ACC112 (cell line): ENCODE results near the gene SCGB2A2.

Source experiments
- H2AFZ ChIP-seq: fragments of 200-600 bp; sonication (generic); one replicate; pipeline ENCODE4 v1.6.0; 2017; ENCODE audit warnings: antibody characterized with exemption, low read length; ENCODE audit not compliant: unreplicated experiment
- H3K27ac ChIP-seq: fragments of 200-600 bp; sonication (generic); 2 replicates; pipeline ENCODE4 v1.5.1; 2014; ENCODE audit warnings: low read depth, mild to moderate bottlenecking, antibody characterized with exemption, low read length, moderate library complexity
- H3K27me3 ChIP-seq: fragments of 200-600 bp; sonication (generic); 2 replicates; pipeline ENCODE4 v1.6.1; 2014; ENCODE audit warnings: mild to moderate bottlenecking, antibody characterized with exemption, low read length, moderate library complexity, mixed read lengths; ENCODE audit not compliant: insufficient read depth
- H3K36me3 ChIP-seq: fragments of 200-600 bp; sonication (generic); 2 replicates; pipeline ENCODE4 v1.6.1; 2016; ENCODE audit warnings: mild to moderate bottlenecking, antibody characterized with exemption, low read length, moderate library complexity, mixed read lengths; ENCODE audit not compliant: insufficient read depth
- H3K4me1 ChIP-seq: fragments of 200-600 bp; sonication (generic); one replicate; pipeline ENCODE4 v1.6.1; 2016; ENCODE audit warnings: low read length, mixed read lengths; ENCODE audit not compliant: insufficient read depth, unreplicated experiment, control insufficient read depth
- H3K4me3 ChIP-seq: fragments of 200-600 bp; sonication (generic); 2 replicates; pipeline ENCODE4 v1.5.1; 2014; ENCODE audit warnings: mild to moderate bottlenecking, low read depth, low read length
- H3K79me2 ChIP-seq: fragments of 200-600 bp; sonication (generic); one replicate; pipeline ENCODE4 v1.6.0; 2016; ENCODE audit warnings: low read length; ENCODE audit not compliant: control insufficient read depth, unreplicated experiment, insufficient read depth

SCGB2A2 gene

DNA sequence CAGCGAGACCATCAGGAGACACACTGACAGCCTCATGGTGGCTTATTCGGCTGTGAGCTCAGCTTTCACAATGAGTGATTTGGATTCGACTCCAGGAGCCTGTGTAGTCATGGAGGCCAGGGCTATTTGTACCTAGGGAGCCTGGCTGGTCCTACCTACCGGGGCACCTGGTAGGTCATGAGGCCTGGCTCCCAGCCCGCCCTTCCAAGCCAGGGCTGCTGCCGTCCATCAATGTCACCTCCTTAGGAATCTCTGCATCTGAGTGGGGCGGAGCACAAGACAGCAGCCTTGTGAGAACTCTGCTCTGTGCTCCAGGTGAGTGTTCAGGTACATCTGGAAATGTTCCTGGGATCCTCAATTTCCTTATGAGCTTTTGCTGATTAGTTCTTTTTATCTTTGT lies 29.0 kb downstream of the SCGB2A2 start, which contains the start of gene SCGB1D4:
Gene SCGB1D4, minus strand, starts transcription at position 101 of the 400 bp plus-strand sequence. Its CDS starts 65 bp downstream, at position 36.
- H3K27me3 ChIP-seq, result peaks cover 94% of the 10 kb centered on the region
- no peaks in the 10 kb centered on the region for H3K79me2 ChIP-seq
- no peak within 1 kb of the TSS for H3K27ac ChIP-seq
- H3K4me3 ChIP-seq, result no peak within 1 kb of the TSS
- no peaks in the 10 kb centered on the region for H3K4me1 ChIP-seq
- no peak within 1 kb of the TSS for H2AFZ ChIP-seq
- no peaks in the 10 kb centered on the region for H3K36me3 ChIP-seq

DNA sequence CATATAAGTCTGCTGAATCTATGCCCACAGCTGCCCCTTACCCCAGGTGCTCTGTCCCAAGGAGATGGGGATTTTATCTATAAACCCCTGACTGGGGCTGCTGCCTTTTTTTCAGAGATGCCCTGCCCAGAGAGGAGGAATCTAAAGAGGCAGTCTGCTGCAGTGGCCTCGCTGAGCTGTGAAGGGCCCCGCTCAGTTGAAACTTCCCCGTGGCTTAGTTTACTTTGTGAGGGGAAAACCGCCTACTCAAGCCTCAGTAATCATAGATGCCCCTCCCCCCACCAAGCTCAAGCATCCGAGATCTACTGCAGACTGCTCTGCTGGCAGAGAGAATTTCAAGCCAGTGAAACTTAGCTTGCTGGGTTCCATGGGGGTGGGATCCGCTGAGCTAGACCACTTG lies 36.3 kb downstream of the SCGB2A2 start:
- no peaks in the 10 kb centered on the region for H3K36me3 ChIP-seq
- H3K4me1 ChIP-seq, result no peaks in the 10 kb centered on the region
- no peaks in the 10 kb centered on the region for H3K79me2 ChIP-seq
- no peak overlapping the region for H3K4me3 ChIP-seq
- no peak overlapping the region for H2AFZ ChIP-seq
- H3K27me3 ChIP-seq, result peaks cover 81% of the 10 kb centered on the region
- no peak overlapping the region for H3K27ac ChIP-seq

DNA sequence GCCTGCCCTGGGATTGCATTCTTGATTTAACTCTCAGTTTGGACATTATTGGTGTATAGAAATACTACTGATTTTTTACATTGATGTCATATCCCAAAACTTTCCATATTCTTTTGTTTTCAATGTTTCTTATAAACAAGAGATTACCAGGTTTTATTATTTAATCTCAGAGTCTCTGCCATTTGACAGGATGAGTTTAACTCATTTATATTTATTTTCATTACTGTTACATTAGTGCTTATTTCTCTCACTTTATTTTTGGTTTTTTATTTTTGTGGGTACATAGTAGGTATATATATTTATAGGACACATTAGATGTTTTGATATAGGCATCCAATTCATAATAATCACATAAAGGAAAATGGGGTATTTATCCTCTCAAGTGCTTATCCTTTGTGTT lies 38.0 kb downstream of the SCGB2A2 start:
- no peak overlapping the region for H2AFZ ChIP-seq
- no peaks in the 10 kb centered on the region for H3K79me2 ChIP-seq
- no peaks in the 10 kb centered on the region for H3K36me3 ChIP-seq

DNA sequence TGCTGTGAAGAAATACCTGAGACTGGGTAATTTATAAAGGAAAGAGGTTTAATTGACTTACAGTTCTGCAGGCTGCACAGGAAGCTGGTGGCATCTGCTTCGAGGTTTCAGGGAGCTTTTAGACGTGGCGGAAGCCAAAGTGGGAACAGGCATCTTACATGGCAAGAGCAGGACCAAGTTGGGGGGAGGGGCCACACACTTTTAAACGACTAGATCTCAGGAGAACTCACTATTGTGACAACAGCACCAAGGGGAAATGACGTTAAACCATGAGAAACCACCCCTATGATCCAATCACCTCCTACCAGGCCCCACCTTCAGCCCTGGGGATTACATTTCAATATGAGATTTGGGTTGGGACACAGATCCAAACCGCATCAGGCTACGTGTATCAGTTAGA lies 40.0 kb downstream of the SCGB2A2 start:
- no peak overlapping the region for H3K27ac ChIP-seq
- H3K4me1 ChIP-seq, result no peaks in the 10 kb centered on the region
- peaks cover 73% of the 10 kb centered on the region for H3K27me3 ChIP-seq
- no peak overlapping the region for H2AFZ ChIP-seq
- no peaks in the 10 kb centered on the region for H3K36me3 ChIP-seq
- no peak overlapping the region for H3K4me3 ChIP-seq
- H3K79me2 ChIP-seq, result no peaks in the 10 kb centered on the region

More for the DNA sequence above, 38.0 kb downstream of the SCGB2A2 start:
- peaks cover 78% of the 10 kb centered on the region for H3K27me3 ChIP-seq
- H3K4me3 ChIP-seq, result no peak overlapping the region
- H3K4me1 ChIP-seq, result no peaks in the 10 kb centered on the region
- H3K27ac ChIP-seq, result no peak overlapping the region

DNA sequence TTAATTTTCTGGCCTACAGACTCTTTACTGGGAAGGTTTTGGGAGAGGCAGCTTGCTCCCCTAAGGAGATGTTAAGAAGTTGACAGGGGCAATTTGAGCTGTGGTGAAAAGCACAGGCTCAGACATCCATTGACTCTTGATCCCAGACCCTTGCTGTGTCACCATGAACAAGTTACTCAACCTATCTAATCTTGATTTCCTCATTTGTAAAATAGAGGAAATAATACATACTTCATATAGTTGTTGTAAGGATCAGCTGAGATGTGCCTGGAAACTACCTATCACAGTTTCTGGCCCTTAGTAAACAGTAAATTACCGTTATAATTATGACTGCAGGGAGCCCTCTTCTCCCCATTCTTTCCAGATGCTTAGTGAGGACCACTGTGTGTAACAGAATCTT lies 45.5 kb downstream of the SCGB2A2 start:
- Histone ChIP-seq H3K27me3 (peaks cover 63% of the 10 kb centered on the region), H2AFZ (no peak overlapping the region), H3K36me3 (no peaks in the 10 kb centered on the region), H3K79me2 (no peaks in the 10 kb centered on the region), H3K4me3 (no peak overlapping the region), H3K4me1 (no peaks in the 10 kb centered on the region), H3K27ac (no peak overlapping the region)

DNA sequence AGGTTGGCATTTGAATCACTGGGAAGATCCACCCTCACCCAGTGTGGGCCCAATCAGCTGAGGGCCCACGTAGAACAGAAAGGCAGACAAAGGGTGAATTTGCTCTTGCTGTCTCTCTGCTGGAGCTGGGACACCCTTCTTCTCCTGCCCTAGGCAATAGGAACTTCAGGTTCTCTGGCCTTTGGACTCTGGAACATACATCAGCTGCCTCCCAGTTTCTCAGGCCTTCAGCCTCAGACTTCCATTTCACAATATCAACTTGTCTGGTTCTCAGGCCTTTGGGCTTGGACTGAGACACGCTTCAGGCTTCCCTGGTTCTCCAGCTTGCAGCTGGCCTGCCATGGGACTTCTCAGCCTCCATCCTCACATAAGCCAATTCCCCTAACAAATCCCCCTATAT lies 52.6 kb downstream of the SCGB2A2 start:
- no peaks in the 10 kb centered on the region for H3K79me2 ChIP-seq
- H3K27me3 ChIP-seq, result peaks cover 39% of the 10 kb centered on the region
- H2AFZ ChIP-seq, result no peak overlapping the region
- no peak overlapping the region for H3K27ac ChIP-seq
- no peaks in the 10 kb centered on the region for H3K36me3 ChIP-seq
- H3K4me1 ChIP-seq, result no peaks in the 10 kb centered on the region
- no peak overlapping the region for H3K4me3 ChIP-seq
